RCC 7860 (cell line): ENCODE results near the gene ABCC2.
"Not testable (repeated sequence)": the region's sequence is repeated elsewhere in the genome, so short reads cannot be mapped to it uniquely, and the experiment has no call there.

Experiments
- DNase-seq: peaks from one replicate; pipeline ENCODE4 v3.0.0-alpha.2; 2015; ENCODE audit warnings: low spot score
- FAIRE-seq: peaks from 2 replicates; lab custom pipeline; 2012; peaks lifted over from hg19 to GRCh38; lab: Jason Lieb, UNC

Gene ABCC2

DNA sequence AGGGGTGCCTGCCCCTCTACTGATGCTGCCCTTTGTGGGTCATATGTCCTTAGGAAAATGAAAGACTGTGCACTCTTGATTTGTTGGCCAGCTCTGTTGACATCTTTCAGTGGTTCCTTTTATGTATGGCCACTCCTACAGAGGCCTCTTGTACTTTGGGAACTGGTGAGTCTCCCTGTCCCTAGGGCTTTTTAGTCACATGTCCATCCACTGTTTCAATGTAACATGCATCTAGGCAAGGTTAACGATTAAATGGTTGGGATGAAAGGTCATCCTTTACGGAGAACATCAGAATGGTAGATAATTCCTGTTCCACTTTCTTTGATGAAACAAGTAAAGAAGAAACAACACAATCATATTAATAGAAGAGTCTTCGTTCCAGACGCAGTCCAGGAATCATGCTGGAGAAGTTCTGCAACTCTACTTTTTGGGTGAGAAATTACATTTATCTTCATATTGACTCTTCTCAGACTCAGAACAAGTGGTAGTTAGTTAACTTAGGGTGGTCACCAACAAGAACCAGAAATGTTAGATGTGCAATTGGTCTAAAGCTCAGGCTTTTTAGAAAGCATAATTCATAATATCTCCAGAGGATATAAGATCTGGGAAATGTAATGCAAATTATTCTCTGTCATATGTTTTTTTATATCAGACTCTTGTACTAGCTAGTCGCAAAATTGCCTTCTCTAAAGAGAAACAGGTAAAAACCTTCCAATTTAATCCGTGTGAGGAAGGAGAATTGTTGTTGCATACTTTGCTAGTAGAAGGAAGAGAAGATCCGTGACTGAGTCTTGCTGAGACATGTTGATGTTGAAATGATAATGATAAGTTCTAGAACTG lies at the start of gene ABCC2:
Gene ABCC2 (plus strand): TSS at position 194 of the 840 bp plus-strand sequence. CDS start 205 bp downstream, at position 399.
- DNase-seq (no peak), FAIRE-seq (no peak)

DNA sequence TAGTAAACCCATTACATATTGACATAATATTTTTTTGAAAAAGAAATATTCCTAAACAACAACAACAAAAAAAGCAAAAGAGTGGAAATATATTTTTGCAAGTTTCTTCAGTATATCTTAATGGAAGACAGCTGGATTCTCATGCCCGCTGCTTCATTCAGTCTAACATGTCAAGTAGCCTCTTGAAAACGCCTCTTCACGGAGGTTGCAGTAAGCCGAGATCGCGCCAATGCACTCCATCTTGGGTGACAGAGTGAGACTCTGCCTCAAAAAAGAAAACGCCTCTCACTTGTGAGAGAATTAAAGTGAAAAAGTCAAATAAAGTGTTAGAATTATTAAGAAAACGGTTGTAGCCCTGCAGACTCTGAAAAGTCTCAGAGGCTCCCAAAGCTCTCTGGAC lies 49.1 kb upstream of the ABCC2 start:
- no peak for FAIRE-seq
- DNase-seq: no peak

DNA sequence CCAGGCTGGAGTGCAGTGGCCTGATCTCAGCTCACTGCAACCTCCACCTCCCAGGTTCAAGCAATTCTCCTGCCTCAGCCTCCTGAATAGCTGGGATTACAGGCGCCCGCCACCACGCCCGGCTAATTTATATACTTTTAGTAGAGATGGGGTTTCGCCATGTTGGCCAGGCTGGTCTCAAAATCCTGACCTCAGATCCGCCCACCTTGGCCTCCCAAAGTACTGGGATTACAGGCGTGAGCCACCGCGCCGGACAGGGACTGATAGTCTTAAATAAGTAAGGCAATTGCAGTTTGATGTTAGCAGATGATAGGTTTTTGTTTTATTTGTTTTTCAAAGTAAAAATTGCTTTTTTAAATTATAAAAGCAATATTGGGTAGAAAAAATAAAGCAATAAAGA lies 48.3 kb upstream of the ABCC2 start:
- DNase-seq, FAIRE-seq: not testable (repeated sequence)

DNA sequence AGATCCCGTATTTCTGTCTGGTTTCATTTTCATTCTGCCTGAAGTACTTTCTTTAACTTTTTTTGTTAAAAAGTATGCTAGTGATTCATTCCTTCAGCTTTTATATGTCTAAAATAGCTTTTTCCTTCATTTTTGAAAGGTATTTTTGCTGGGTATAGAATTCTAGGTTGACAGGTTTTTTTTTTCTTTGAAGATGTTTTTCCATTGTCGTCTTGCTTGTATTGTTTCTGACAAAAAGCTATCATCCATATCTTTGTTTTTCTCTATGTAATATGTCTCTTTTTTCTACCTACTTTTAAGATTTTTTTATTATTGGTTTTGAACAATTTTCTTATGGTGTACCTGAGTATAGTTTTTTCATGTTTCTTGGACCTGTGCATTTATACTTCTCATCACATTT lies 42.2 kb upstream of the ABCC2 start:
- FAIRE-seq: no peak
- DNase-seq: no peak

DNA sequence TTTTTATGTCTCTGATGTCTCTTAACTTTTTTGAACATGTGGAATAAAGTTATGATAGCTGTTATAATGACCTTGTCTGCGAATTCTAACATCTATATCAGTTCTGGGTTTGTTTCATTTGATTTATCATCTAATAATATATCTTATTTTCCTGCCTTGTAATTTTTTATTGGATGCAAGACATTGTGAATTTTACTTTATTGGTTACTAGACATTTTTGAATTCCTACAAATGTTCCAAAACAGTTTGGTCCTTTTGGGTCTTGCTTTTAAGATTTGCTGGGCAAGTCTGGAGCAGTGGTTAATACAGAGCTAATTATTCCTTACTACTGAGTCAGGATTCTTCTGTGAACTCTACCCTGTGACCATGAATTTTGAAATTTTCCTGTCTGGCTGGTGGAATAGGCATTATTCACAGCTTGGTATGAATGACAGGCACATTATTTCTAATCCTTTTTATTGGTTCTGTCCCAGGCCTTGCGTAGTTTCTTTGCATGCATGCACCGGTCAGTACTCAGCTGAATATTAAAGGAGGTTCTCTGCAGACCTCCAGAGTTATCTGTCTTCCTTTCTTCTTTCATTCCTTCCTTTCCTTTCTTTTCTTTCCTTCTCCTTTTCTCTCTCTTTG lies 41.4 kb upstream of the ABCC2 start:
- DNase-seq: no peak
- FAIRE-seq: no peak

DNA sequence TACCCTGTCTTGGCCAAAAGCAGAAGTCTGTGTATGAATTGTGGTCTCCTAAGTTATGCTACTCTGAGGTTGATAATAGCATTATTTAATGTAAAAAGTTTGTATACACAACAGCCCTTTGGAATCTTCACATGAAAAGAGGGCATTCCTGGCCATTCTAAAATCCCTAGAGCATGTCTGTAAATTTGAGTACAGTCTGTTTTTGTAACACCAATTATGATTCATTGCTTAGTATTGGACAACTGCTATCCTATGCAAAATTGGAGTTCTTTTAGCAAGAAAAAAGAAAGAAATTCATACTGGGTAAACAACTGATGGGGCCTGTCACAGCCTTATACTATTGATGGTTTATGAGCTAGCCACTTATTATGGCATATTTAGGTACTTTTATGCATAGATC lies 40.2 kb upstream of the ABCC2 start:
- DNase-seq (no peak), FAIRE-seq (no peak)

DNA sequence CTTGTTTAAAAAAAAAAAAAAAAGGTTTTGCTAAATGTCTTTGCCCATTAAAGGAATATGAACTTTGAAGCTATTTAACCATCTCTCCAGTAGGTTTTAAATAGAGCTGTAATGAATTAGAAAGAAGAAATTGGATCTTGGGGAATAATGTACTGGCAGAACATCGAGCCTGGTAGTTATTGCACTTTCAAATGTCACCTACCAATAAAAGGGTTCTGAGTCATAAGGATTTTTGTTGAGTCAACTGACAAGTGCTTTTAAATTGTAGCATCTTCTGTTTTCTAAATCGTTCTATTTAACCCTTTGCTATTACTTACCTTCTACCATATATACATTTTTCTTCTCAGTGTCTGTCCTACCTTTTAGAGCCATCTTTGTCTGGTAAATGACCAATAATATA lies 39.7 kb upstream of the ABCC2 start:
- FAIRE-seq (no peak), DNase-seq (no peak)

DNA sequence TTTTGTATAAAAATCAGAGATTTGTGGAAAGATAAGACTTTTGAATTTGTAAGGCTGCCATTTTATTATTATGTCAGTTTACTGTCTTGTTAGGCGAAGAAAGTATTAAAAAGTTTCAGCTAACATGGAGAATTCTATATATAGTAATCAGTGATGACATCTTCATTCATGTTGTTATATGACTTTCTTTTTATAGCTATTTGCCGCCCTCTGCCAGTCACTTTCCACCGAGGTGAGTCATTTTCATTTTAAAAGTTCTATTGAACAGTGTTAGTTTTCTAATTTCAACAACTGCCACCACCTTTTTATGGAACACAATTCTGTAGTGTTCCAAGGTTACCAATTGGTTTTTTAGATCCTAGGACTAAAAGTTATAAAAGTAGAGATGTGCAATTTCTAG lies 38.6 kb upstream of the ABCC2 start:
- FAIRE-seq: no peak
- DNase-seq: no peak

DNA sequence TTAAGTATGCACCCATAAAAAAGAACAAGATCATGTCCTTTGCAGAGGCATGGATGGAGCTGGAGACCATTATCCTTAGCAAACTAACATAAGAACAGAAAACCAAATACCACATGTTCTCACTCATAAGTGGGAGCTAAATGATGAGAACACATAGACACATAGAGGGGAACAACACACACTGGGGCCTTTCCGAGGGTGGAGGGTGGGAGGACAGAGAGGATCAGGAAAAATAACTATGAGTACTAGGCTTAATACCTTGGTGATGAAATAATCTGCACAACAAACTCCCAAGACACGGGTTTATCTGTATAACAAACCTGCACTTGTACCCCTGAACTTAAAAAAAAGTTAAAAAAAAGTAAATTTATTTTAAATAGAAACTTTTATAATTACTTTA lies 36.3 kb upstream of the ABCC2 start:
- not testable (repeated sequence) for FAIRE-seq, DNase-seq

DNA sequence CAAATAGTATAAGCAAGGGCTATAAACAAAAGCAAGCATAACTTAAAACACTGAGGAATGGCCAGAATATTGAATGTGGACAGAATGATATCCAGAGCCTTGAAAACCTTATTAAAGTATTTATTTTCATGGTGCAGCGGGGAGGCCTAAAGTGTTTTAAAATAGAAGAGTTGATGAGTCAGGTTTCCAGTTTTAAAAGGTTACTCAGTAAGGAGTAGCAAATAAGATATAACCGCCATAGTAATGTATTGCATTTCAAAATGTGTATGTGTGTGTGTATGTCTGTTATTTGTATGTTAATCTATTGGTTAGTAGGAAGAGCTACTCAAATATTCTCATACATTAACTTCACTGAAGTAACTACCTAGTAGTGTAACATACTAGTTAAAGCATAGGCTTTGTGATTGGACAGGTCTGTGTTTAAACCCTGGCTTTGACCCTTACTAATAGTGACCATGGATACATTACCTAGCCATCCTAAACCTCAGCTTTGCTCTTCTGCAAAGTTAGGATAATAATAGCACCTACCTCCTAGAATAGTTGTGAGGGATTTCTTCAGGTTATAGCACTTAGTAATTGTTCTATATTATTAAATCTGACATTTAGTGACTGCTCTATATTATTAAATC lies 33.5 kb upstream of the ABCC2 start:
- FAIRE-seq (no peak), DNase-seq (no peak)

DNA sequence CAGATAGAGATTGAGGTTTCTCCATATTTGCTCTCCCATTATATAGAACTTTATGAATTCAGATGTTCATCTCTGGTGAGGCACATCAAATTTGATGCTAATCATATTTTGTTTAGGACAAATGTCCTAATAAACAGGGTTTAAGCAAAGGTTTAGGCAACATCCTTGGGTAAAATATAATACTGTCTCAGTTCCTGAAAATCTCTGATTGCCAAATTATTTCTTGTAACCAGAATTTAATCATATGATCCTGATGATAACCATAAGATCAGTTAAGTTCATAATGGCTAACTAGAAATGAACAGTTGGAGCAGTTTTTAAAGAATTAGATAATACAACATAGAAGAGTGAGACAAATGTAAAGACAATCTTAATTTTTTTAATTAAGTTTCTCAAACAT lies 31.8 kb upstream of the ABCC2 start:
- no peak for DNase-seq
- peak; percentile 26 for FAIRE-seq

DNA sequence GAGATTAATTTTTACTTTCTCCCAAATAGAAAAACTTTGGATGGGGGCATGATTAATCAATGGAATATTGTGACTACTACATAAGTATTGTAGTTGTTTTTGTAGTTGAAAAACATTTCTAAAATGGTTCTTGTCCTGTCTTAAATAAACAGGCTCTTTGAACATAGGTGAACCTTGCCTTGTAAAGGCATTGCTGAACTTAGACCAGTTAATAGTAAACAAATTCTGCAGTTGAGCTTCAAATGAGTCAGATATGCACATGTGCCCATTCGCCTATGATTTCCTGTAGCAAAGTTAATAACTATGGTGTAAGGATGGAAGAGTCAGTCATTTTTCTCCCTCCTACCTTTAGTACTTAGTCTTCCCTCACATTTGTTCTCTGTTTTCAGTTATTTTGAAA lies 27.8 kb upstream of the ABCC2 start:
- DNase-seq: no peak
- peak; percentile 76 for FAIRE-seq

DNA sequence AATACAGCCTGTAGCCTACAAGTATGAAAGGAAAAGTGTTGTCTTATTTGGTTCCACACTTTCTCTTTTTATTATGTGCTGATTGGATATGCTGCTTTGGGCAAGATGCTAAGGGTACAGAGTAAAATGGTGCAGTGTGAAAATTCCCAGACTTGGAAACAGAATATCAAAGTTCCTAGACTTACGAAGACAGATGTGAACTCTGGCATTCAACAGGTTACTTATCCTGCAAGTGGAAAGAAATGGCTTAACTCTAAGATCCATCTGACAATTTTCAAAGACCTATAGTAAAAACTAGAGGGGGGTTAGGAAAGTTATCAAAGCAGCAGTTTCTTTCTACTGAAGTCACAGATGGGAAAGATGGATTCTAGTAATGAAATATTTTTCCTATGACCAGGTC lies 26.3 kb upstream of the ABCC2 start:
- FAIRE-seq (no peak), DNase-seq (no peak)

DNA sequence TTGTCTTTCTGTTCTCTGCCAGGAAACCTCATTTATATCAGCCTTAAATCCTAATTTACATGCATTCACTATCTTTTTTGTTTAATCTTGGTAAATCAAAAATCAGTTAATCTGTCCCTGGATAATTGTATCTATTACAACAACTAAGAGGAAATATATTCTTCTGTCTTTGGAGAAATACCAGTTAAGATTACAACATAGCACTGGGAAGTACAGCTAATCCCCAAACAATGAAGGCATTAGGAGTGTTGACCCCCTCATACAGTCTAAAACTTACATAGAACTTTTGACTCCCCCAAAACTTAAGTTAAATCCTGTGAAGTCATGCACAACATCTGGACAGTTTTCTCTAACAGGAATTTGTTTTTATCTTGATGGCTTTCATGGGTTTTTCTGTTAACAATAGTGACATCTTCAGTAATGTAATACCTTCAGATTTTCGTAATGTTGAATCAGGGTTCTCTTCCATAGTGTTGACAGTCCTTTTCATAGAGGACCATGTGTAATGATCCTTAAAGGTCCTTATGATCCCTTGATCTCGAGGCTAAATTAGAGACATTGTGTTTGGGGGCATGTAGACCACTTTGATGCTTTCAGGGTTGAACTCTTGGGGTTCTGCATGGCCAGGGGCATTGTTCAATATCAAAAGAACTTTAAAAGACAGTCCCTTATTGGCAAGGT lies 24.1 kb upstream of the ABCC2 start:
- FAIRE-seq: no peak
- no peak for DNase-seq

DNA sequence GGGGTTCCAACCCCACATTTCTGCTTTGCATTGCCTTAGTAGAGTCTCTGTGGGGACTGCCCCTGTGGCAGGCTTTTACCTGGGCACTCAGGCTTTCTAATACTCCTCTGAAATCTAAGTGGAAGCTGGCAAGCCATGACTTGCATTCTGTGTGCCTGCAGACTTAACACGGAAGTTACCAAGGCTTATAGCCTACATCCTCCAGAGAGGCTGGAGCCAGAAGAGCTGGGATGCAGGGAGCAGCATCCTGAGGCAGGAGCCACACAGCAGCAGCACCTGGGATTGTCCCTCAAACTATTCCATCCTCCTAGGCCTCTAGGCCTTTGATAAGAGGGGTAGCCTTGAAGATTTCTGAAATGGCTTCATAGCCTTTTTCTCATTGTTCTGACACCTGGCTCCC lies 22.1 kb upstream of the ABCC2 start:
- DNase-seq (no peak), FAIRE-seq (no peak)

DNA sequence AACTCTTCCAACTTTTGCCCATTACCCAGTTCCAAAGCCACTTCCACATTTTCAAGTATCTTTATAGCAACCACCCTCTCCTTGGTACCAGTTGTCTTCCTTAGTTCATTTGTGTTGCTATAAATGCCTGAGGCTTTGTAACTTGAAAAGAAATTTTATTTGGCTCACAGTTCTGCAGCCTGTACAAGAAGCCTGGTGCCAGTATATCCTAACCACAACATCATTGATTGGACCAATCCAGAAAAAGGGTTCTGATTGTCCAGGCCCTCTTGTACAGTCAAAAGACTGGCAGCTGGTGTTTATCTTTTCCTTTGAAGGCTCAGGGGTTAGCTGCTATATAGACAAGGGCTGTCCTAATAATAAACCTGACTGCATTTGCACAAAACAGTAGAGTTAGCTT lies 21.1 kb upstream of the ABCC2 start:
- no peak for FAIRE-seq
- no peak for DNase-seq

DNA sequence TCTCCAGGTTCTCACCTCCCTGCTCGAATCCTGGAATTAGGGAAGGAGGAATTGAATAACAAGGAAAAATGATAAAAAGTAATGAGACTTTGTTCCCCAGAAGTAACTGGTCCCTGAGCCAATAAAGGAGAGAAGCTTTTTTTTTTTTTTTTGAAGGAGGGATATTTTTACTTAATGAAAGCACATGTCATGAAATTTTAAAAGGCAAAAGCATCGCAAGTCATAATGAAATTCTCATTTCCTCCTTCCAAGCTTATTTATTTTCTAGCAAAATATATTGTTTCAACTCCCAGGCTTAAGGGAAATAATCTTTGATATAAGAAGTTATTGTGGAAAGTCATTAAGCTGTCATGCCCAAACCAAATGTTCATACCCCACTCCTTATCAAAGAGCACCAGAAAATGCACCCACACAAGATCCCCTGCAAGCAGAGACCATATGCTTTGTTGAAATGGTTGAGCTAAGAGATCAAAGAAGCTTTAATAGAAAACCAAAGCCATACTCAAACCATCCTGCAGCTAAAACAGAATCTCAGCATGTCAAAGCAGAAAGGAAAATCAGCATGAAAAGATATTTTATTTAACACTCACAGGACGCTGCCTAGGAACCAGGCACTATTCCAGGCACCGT lies 16.7 kb upstream of the ABCC2 start:
- no peak for DNase-seq
- FAIRE-seq: no peak

DNA sequence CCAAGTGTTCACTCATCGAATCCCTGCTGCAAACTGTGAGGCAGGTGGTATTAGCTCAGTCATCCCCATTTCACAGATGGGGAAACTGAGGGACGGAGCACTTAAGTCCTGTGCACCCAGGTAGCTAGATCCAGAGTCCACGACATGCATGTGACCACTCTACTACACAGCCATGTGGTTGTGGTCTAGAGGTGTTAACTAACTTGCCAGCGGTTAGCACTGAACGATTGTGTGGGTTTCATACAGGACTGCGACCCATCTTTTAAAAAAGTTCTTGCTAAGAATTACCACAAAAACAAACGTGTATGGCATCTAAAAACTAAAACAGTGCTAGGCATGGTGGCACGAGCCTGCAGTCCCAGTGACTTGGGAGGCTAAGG lies 16.1 kb upstream of the ABCC2 start:
- DNase-seq (no peak), FAIRE-seq (no peak)

DNA sequence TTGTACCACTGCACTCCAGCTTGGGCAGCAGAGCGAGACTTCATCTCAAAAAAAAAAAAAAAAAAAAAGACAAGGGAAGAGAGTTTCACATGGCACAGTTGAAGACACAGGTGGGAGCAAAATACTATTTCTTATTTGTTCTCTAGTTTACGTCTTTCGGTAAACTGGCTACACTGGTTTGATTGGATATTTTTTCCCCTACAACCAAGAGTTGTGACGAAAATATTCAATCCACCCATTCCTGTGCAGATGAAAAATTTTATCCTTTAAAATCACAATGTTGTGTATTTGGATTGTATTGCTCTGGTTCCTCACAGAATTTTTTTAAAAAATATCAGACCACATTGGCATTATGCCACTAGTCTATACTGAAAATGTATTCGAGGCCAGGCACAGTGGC lies 14.5 kb upstream of the ABCC2 start:
- DNase-seq (no peak), FAIRE-seq (no peak)

DNA sequence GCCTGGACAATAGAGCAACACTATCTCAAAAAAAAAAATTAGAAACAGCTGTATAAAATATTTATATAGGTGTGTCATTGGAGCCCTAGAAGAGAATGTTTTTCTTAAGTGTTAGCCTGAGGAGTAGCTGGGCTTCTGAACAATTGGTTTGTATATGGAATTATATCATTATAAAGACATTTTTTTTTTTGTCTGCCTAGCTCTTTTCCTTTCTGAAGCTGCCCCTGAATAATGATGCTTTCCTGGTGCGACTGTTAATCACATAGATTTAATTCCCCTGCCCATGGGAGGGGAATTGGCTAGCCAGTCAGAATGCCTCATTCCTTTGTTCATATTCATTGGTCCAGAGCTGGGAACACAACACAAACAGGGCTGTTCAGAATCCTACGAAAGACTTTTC lies 13.9 kb upstream of the ABCC2 start:
- DNase-seq (no peak), FAIRE-seq (no peak)

DNA sequence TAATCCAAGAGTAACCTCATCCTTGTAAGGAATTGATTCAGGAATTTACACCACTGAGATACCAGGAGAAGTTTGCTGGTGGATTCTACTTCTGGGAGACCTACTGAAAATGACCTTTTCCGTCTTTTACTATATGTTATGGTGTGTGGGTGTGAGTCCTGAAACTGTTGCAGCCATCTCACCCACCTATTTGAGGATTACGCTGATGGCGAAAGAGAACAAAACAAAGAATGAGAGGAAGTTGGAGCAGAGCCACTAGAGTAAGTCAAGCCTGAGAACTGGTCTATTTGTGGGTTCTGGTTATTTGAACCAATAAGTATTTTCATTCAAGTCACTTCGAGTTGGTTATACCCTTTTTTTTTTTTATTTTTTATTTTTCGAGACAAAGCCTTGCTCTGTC lies 12.7 kb upstream of the ABCC2 start:
- no peak for DNase-seq
- no peak for FAIRE-seq
